HCT116 (cell line): ENCODE measurements around the gene EPRS1. TPM values are rescaled to one million over a fixed set of nuclear protein-coding genes. Genes with fewer than 3 reads are reported as not detected.

Experiments used
- ATAC-seq: fragments of 200-7000 bp; cut with Tn5 transposase; 2 replicates; pipeline ENCODE4 v1.9.1; 2020; ENCODE audit warnings: mild to moderate bottlenecking, moderate library complexity
- BruUV-seq: library from RNA; stranded (reverse); fragments of 400-500 nt; replicated peaks from 2 replicates; lab custom pipeline; 2021; lab: Mats Ljungman, UMichigan
- CTCF ChIA-PET: fragments of 300-600 bp; sonication (Branson Sonifier 250); formaldehyde crosslinking; loops from one replicate; lab custom pipeline; 2021; ENCODE audit warnings: antibody characterized with exemption; lab: Charles Lee
- POLR2A ChIA-PET: fragments of 300-600, 350-600 bp; sonication (Branson Sonifier 250); formaldehyde crosslinking; loops from one replicate; lab custom pipeline; 2021; ENCODE audit warnings: antibody characterized with exemption; lab: Charles Lee
- RAD21 ChIA-PET, 2 experiments: fragments of 300-600 bp; sonication (Branson Sonifier 250); formaldehyde crosslinking; loops; one replicate each; lab custom pipeline; 2023; ENCODE audit warnings: low total read pairs in 2 of 2; ENCODE audit not compliant: uncharacterized antibody in 2 of 2, unreplicated experiment in 2 of 2, low non-redundant PET in 1 of 2; lab: Charles Lee
- DNase-seq: peaks from one replicate; pipeline ENCODE4 v3.0.0-alpha.2; 2010; ENCODE audit warnings: low read depth, low spot score
- H2AFZ ChIP-seq: fragments of 200-600 bp; shearing (Covaris generic), sonication (generic); 2 replicates; pipeline ENCODE4 v1.6.1; 2017; ENCODE audit warnings: low read depth, mixed run types, mixed read lengths, antibody characterized with exemption, low read length; ENCODE audit not compliant: poor library complexity, severe bottlenecking
- H3K27ac ChIP-seq: 2 replicates; pipeline ENCODE4 v1.5.1; 2012; ENCODE audit warnings: low read depth, low read length
- H3K27me3 ChIP-seq: fragments of 200-600 bp; sonication (generic); 2 replicates; pipeline ENCODE4 v1.6.1; 2016; ENCODE audit warnings: mixed run types, low read length, mixed read lengths; ENCODE audit not compliant: insufficient read depth
- H3K36me3 ChIP-seq, 2 experiments: fragments of 200-500 bp in 1 of 2; fragments of 200-600 bp in 1 of 2; sonication (Bioruptor generic) in 1 of 2; sonication (generic) in 1 of 2; 2 replicates each; pipeline versions ENCODE4 v1.5.1 to v1.6.1; 2014 to 2016; ENCODE audit warnings: low read length in 2 of 2, inconsistent platforms in 1 of 2, mixed read lengths in 1 of 2, mixed run types in 1 of 2; ENCODE audit not compliant: insufficient read depth in 2 of 2, control insufficient read depth in 1 of 2
- H3K4me1 ChIP-seq, 2 experiments: fragments of 200-600 bp in 1 of 2; sonication (generic) in 1 of 2; 2 replicates each; pipeline versions ENCODE4 v1.5.1 to v1.6.1; 2012 to 2017; ENCODE audit warnings: low read length in 2 of 2, inconsistent platforms in 1 of 2, mild to moderate bottlenecking in 1 of 2, mixed read lengths in 1 of 2, mixed run types in 1 of 2, moderate library complexity in 1 of 2; ENCODE audit not compliant: insufficient read depth in 2 of 2, control insufficient read depth in 1 of 2
- H3K4me2 ChIP-seq: fragments of 200-600 bp; sonication (generic); 2 replicates; pipeline ENCODE4 v1.6.1; 2017; ENCODE audit warnings: mixed run types, low read length, mixed read lengths
- H3K4me3 ChIP-seq, 2 experiments: fragments of 200-600 bp in 1 of 2; sonication (generic) in 1 of 2; replicated peaks in 1 of 2; 2 replicates each; pipeline ENCODE4 v1.5.1; 2011 to 2016; ENCODE audit warnings: low read length in 2 of 2, control low read depth in 1 of 2, low read depth in 1 of 2, mild to moderate bottlenecking in 1 of 2, mixed read lengths in 1 of 2, mixed run types in 1 of 2
- H3K79me2 ChIP-seq: fragments of 200-600 bp; sonication (generic); 2 replicates; pipeline ENCODE4 v1.6.1; 2017; ENCODE audit warnings: mild to moderate bottlenecking, mixed run types, low read length, moderate library complexity, mixed read lengths; ENCODE audit not compliant: insufficient read depth
- H3K9ac ChIP-seq: fragments of 200-600 bp; sonication (generic); 2 replicates; pipeline ENCODE4 v1.6.1; 2016; ENCODE audit warnings: low read length, mixed read lengths
- H3K9me2 ChIP-seq: fragments of 200-600 bp; sonication (generic), shearing (Covaris generic); 2 replicates; pipeline ENCODE4 v1.6.1; 2017; ENCODE audit warnings: mixed run types, mild to moderate bottlenecking, moderate library complexity; ENCODE audit not compliant: insufficient read depth
- H3K9me3 ChIP-seq, 2 experiments: fragments of 200-500 bp in 1 of 2; fragments of 200-600 bp in 1 of 2; sonication (Bioruptor generic) in 1 of 2; sonication (generic) in 1 of 2; 2 replicates each; pipeline ENCODE4 v1.6.1; 2014 to 2017; ENCODE audit warnings: low read length in 2 of 2, mixed read lengths in 2 of 2, inconsistent platforms in 1 of 2, low read depth in 1 of 2, mild to moderate bottlenecking in 1 of 2, mixed run types in 1 of 2, moderate library complexity in 1 of 2; ENCODE audit not compliant: control insufficient read depth in 1 of 2, insufficient read depth in 1 of 2
- H4K20me1 ChIP-seq: fragments of 200-600 bp; sonication (generic), shearing (Covaris generic); 2 replicates; pipeline ENCODE4 v1.6.1; 2017; ENCODE audit warnings: mixed run types, mild to moderate bottlenecking, moderate library complexity; ENCODE audit not compliant: insufficient read depth
- EGR1 ChIP-seq: IDR thresholded peaks from 2 replicates; pipeline ENCODE4 v1.6.1; 2012; ENCODE audit warnings: low read depth
- ELF1 ChIP-seq: IDR thresholded peaks from 2 replicates; pipeline ENCODE4 v1.6.1; 2012; ENCODE audit warnings: low read depth, borderline replicate concordance
- EZH2 ChIP-seq: fragments of 200-600 bp; sonication (generic); IDR thresholded peaks from 2 replicates; pipeline ENCODE4 v1.6.1; 2017; ENCODE audit warnings: antibody characterized with exemption, mixed run types
- FOSL1 ChIP-seq: IDR thresholded peaks from 2 replicates; pipeline ENCODE4 v1.6.1; 2012; ENCODE audit warnings: low read depth
- SP1 ChIP-seq: IDR thresholded peaks from 2 replicates; pipeline ENCODE4 v1.6.1; 2012; ENCODE audit warnings: low read depth
- YY1 ChIP-seq: IDR thresholded peaks from 2 replicates; pipeline ENCODE4 v1.6.1; 2011; ENCODE audit warnings: low read length, low read depth, moderate library complexity, mild to moderate bottlenecking; ENCODE audit not compliant: insufficient replicate concordance; ENCODE audit errors: extremely low read depth
- ZNF274 ChIP-seq: fragments of 200-500 bp; sonication (Bioruptor generic); IDR thresholded peaks from 2 replicates; pipeline ENCODE4 v1.6.1; 2014; ENCODE audit warnings: mild to moderate bottlenecking, low read depth, low read length, inconsistent platforms
- intact Hi-C: fragments of 100-400 bp; cut with micrococcal nuclease; formaldehyde crosslinking; loops from 2 replicates; pipeline ENCODE4 v1.10.0; 2022
- total RNA-seq: library from RNA; stranded (reverse); gene quantifications from one replicate; pipeline ENCODE4 v1.2.1, GENCODE V29; 2021; ENCODE audit not compliant: unreplicated experiment
- TF ChIP-seq, protein P1 (sequence below): IDR thresholded peaks from 2 replicates; pipeline ENCODE4 v1.6.1; 2012
- TF ChIP-seq, protein P2 (sequence below): IDR thresholded peaks from 2 replicates; pipeline ENCODE4 v1.6.1; 2012
- TF ChIP-seq, protein P3 (sequence below): IDR thresholded peaks from 2 replicates; pipeline ENCODE4 v1.6.1; 2011; ENCODE audit warnings: mild to moderate bottlenecking, low read length, moderate library complexity; ENCODE audit not compliant: insufficient replicate concordance; ENCODE audit errors: extremely low read depth

EPRS1 gene
- total RNA-seq, 1 experiment from 2014 or later, result 188 TPM

DNA sequence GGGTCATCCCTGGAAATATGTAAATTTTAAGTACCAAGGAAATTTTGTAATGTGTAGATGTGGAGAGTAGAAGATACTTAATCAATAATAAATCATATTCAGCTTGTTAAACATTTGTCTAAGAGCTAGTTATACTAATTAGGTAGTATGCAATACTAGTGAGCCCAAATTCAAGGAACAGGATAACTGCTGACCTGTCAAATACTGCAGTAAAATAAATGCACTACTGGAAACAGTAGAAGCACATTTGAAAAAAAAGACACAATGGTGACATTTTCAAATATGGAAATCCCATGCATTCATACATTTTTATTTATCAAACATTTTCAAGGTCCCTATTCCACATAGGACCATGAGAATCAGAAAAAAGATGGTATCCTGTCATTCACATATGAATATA is 27.2 kb downstream of the EPRS1 start (continued):
- TF ChIP-seq YY1 (no peak), ZNF274 (no peak), ELF1 (no peak), FOSL1 (no peak), SP1 (no peak), EZH2 (no peak)
- TF ChIP-seq, protein P1, sequence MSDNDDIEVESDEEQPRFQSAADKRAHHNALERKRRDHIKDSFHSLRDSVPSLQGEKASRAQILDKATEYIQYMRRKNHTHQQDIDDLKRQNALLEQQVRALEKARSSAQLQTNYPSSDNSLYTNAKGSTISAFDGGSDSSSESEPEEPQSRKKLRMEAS, result no peak

DNA sequence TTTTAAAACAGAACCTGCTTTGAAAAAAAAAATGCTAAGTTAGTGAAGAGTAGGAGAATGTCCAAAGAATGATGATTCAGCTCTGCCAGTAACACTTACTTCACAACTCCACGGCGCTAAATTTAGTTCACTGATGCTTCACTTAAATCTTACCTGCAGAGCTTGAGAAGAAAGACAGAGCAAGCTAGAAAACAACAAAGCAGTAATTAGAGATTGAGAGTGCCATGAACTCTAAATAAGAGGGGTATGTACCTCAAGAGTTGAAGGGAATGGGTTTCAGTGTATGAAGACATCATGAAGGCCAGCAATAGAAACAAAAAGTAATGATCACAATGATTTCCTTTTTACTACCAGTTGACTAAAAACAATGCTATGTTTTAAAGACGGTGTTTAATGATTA is 32.8 kb downstream of the EPRS1 start:
- Histone ChIP-seq H3K9ac (no peak overlapping the region), H3K36me3 (peaks cover 9 to 24% of the 10 kb centered on the region in 2 experiments; a peak in 3 of 4 replicates), H4K20me1 (no peaks in the 10 kb centered on the region), H3K9me3 (no peaks in the 10 kb centered on the region), H3K27ac (no peak overlapping the region), H3K79me2 (0 out of 2 replicates have a peak, but pooled peaks cover 4% of the 10 kb centered on the region), H3K9me2 (no peaks in the 10 kb centered on the region), H2AFZ (no peak overlapping the region), H3K4me1 (no peaks in the 10 kb centered on the region), H3K4me2 (no peak overlapping the region), H3K4me3 (no peak overlapping the region), H3K27me3 (no peaks in the 10 kb centered on the region)
- TF ChIP-seq, protein P2, sequence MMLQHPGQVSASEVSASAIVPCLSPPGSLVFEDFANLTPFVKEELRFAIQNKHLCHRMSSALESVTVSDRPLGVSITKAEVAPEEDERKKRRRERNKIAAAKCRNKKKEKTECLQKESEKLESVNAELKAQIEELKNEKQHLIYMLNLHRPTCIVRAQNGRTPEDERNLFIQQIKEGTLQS, result no peak
- TF ChIP-seq EGR1 (no peak), ELF1 (no peak)
- TF ChIP-seq, protein P1, result no peak
- TF ChIP-seq, protein P3, sequence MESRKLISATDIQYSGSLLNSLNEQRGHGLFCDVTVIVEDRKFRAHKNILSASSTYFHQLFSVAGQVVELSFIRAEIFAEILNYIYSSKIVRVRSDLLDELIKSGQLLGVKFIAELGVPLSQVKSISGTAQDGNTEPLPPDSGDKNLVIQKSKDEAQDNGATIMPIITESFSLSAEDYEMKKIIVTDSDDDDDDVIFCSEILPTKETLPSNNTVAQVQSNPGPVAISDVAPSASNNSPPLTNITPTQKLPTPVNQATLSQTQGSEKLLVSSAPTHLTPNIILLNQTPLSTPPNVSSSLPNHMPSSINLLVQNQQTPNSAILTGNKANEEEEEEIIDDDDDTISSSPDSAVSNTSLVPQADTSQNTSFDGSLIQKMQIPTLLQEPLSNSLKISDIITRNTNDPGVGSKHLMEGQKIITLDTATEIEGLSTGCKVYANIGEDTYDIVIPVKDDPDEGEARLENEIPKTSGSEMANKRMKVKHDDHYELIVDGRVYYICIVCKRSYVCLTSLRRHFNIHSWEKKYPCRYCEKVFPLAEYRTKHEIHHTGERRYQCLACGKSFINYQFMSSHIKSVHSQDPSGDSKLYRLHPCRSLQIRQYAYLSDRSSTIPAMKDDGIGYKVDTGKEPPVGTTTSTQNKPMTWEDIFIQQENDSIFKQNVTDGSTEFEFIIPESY, result no peak
- ChIA-PET POLR2A (no interaction called here), RAD21 (no interaction called here), CTCF (no interaction called here)
- DNase-seq (no peak), ATAC-seq (no peak)
- no TSS peak for BruUV-seq
- intact Hi-C loops, result no loop called here
